ENCODE results near the gene ATF1.
"Not testable (repeated sequence)": the region's sequence is repeated elsewhere in the genome, so short reads cannot be mapped to it uniquely, and the experiment has no call there.

ATF1 gene

DNA sequence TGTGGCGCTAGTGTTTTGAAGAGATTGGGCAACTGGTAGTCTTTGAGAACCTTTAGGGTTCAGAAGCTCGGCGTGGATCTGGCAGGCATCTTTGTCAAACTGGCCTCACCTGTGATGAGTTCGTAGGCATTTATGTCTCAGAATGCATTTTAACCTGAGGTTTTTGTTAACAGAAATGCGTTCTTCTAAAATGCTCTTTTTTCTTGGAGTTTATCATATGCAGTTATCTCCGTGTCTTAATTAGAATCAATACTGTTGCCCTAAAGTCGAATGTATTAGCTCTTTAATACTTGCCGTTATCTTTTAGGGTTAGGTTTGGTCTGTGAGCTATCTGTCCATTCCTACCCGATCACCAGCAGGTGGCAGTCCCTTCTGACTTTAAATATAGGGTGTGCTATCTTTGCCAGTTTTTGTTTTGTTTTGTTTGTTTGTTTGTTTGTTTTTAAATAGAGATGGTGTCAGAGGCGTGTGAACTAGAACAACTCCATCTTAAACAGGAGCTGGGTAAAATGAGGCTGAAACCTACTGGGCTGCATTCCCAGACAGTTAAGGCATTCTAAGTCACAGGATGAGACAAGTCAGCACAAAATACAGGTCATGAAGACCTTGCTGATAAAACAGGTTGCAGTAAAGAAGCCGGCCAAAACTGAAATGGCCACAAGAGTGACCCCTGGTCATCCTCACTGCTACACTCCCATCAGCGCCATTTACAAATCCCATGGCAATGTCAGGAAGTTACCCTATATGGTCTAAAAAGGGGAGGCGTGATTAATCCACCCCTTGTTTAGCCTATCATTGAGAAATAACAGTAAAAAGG is 1.4 kb downstream of the ATF1 start:
- peak overlapping the region; percentile 93 for H3K4me3 ChIP-seq (replicated peaks; ENCODE audit: low read depth, low read length)
- TF ChIP-seq, protein P1, sequence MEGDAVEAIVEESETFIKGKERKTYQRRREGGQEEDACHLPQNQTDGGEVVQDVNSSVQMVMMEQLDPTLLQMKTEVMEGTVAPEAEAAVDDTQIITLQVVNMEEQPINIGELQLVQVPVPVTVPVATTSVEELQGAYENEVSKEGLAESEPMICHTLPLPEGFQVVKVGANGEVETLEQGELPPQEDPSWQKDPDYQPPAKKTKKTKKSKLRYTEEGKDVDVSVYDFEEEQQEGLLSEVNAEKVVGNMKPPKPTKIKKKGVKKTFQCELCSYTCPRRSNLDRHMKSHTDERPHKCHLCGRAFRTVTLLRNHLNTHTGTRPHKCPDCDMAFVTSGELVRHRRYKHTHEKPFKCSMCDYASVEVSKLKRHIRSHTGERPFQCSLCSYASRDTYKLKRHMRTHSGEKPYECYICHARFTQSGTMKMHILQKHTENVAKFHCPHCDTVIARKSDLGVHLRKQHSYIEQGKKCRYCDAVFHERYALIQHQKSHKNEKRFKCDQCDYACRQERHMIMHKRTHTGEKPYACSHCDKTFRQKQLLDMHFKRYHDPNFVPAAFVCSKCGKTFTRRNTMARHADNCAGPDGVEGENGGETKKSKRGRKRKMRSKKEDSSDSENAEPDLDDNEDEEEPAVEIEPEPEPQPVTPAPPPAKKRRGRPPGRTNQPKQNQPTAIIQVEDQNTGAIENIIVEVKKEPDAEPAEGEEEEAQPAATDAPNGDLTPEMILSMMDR (IDR thresholded peaks at IDR 0.05; ENCODE audit: low read depth, low read length, missing control alignments) = peak; percentile 70
- DNase-seq (ENCODE audit: extremely low read depth, low read depth) = no peak

DNA sequence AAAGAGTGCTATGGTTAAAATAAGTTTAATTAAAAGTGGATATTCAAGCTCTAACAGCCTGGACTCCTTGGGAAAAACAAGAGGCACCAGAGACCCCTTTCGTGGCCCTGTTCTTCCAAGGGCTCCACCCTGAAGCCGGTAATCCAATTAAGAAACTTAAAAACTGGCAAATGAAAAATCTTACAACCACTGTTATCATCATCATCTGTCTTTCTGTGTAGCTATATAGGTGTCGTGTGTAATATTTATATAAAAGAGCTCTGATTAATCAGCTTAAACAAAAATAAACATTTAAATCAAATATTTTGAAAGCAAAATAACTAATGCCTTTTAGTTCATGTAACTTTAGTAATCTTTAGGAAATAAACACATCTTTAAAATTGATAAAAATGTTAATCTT is 4.5 kb downstream of the ATF1 start:
- no peak for DNase-seq (ENCODE audit: extremely low read depth, low read depth)
- no peak overlapping the region for H3K4me3 ChIP-seq (replicated peaks; ENCODE audit: low read depth, low read length)

DNA sequence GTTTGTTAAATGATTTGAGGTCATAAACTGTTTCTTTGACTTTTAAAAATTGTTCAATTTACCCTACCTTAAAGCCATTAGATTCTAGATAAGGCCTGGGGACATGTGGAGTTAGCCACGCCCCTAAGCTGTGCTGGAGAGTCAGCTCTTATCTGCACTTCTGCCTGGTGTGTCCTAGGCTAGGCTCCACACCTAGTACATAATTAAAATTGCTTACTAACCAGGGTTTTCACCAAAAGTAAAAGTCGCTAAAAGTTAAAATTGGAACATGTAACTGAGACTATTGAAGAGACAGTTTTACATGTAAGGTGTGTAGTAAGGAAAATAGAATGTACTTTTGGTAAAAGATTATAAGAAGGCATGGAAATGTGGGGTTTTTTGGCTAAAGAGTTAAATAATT is 4.9 kb downstream of the ATF1 start:
- DNase-seq (ENCODE audit: extremely low read depth, low read depth); H3K4me3 ChIP-seq (replicated peaks; ENCODE audit: low read depth, low read length): not testable (repeated sequence)

More for the DNA sequence above, 4.5 kb downstream of the ATF1 start:
- TF ChIP-seq, protein P1 (IDR thresholded peaks at IDR 0.05; ENCODE audit: low read depth, low read length, missing control alignments) = no peak

DNA sequence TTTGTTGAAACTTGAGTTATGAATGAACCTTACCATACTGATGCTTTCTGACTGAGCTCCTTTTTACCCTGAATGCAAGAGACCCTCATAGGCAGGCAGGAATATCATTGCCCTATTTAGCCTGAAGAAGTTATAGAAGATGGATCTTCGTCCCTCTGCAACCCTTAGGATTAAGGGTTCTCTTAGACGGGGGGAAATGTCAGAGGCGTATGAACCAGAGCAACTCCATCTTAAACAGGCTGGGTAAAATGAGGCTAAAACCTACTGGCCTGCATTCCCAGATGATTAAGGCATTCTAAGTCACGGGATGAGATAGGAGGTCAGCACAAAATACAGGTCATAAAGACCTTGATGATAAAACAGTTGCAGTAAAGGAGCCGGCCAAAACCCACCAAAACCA is 7.5 kb downstream of the ATF1 start:
- no peak for DNase-seq (ENCODE audit: extremely low read depth, low read depth)
- TF ChIP-seq, protein P1 (IDR thresholded peaks at IDR 0.05; ENCODE audit: low read depth, low read length, missing control alignments) = no peak
- no peak overlapping the region for H3K4me3 ChIP-seq (replicated peaks; ENCODE audit: low read depth, low read length)

DNA sequence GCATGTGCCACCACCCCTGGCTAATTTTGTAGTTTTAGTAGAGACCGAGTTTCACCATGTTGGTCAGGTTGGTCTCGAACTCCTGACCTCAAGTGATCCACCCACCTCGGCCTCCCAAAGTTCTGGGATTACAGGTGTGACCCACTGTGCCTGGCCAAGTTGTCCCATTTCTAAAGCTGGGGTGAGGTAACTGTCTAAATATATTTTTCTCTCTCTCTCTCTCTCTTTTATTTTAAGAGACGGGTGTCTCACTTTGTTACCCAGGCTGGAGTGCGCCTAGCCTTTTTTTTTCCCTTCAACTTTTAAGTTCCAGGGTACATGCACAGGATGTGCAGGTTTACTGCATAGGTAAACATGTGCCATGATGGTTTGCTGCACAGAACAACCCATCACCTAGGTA is 8.6 kb downstream of the ATF1 start:
- H3K4me3 ChIP-seq (replicated peaks; ENCODE audit: low read depth, low read length) = no peak overlapping the region
- TF ChIP-seq, protein P1 (IDR thresholded peaks at IDR 0.05; ENCODE audit: low read depth, low read length, missing control alignments) = no peak
- DNase-seq (ENCODE audit: extremely low read depth, low read depth) = no peak

DNA sequence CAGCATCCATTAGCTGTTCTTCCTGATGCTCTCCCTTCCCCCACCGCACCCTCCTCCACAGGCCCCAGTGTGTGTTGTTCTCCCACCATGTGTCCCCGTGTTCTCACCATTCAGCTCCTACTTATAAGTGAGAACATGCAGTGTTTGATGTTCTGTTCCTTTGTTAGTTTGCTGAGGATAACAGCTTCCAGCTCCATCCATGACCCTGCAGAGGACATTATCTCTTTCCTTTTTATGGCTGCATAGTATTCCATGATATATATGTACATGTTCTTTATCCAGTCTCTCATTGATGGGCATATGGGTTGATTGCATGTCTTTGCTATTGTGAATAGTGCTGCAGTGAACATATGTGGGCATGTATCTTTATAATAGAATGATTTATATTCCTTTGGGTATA is 9.0 kb downstream of the ATF1 start:
- DNase-seq (ENCODE audit: extremely low read depth, low read depth) = no peak
- TF ChIP-seq, protein P1 (IDR thresholded peaks at IDR 0.05; ENCODE audit: low read depth, low read length, missing control alignments) = no peak
- H3K4me3 ChIP-seq (replicated peaks; ENCODE audit: low read depth, low read length) = no peak overlapping the region

DNA sequence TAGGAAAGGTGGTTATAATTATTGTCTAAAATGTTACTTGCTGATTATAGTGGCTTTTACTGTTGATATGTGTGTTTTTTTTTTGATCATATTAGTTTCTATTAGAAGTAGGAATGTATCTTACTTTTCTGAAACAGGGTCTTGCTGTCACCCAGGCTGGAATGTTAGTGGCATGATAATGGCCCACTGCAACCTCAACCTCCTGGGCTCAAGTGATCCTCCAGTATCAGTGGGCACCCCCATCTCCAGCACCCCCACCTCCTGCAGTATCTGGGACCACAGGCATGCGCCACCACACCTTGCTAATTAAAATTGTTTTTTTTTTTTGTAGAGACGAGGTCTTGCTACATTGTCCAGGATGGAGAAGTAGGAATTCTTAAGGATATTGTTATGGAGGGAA is 11.3 kb downstream of the ATF1 start:
- TF ChIP-seq, protein P1 (IDR thresholded peaks at IDR 0.05; ENCODE audit: low read depth, low read length, missing control alignments) = no peak
- no peak for DNase-seq (ENCODE audit: extremely low read depth, low read depth)
- H3K4me3 ChIP-seq (replicated peaks; ENCODE audit: low read depth, low read length) = no peak overlapping the region
